Measurements from ENCODE around the gene ZNF267. TPM values are rescaled to one million over a fixed set of nuclear protein-coding genes. Genes with fewer than 3 reads are reported as not detected.
"Not testable (repeated sequence)": the region's sequence is repeated elsewhere in the genome, so short reads cannot be mapped to it uniquely, and the experiment has no call there.

The ZNF267 gene
- total RNA-seq, 1 experiment from 2014 or later, result 10.2 TPM

GRCh38 chr16:31952206-31952605, 78.6 kb downstream of the ZNF267 start:
- H2AFZ ChIP-seq (ENCODE audit: low read length); intact Hi-C loops (cut with micrococcal nuclease); H3K27ac ChIP-seq (ENCODE audit: low read length); H3K79me2 ChIP-seq (ENCODE audit: low read length); H3K9me2 ChIP-seq (replicated peaks; ENCODE audit: low read length); POLR2A ChIA-PET (ENCODE audit: unreplicated experiment); H3F3A ChIP-seq (ENCODE audit: low read length, unreplicated experiment); H3K4me3 ChIP-seq (ENCODE audit: low read length); ATAC-seq; H3K27me3 ChIP-seq (ENCODE audit: low read length); H3K36me3 ChIP-seq (ENCODE audit: low read depth, low read length); H3K4me2 ChIP-seq (ENCODE audit: low read length); BruUV-seq (replicated peaks); DNase-seq; H3K9me3 ChIP-seq (ENCODE audit: low read length); CTCF ChIA-PET; H4K20me1 ChIP-seq (ENCODE audit: low read length); H3K9ac ChIP-seq (ENCODE audit: low read length); H3K4me1 ChIP-seq (ENCODE audit: insufficient read depth, low read length): not testable (repeated sequence)

GRCh38 chr16:31956221-31956620, 82.6 kb downstream of the ZNF267 start:
- BruUV-seq (replicated peaks); H3K4me3 ChIP-seq (ENCODE audit: low read length); H3F3A ChIP-seq (ENCODE audit: low read length, unreplicated experiment); POLR2A ChIA-PET (ENCODE audit: unreplicated experiment); H3K27me3 ChIP-seq (ENCODE audit: low read length); DNase-seq; H3K79me2 ChIP-seq (ENCODE audit: low read length); H3K36me3 ChIP-seq (ENCODE audit: low read depth, low read length); H3K9me3 ChIP-seq (ENCODE audit: low read length); H2AFZ ChIP-seq (ENCODE audit: low read length); H3K9me2 ChIP-seq (replicated peaks; ENCODE audit: low read length); H3K9ac ChIP-seq (ENCODE audit: low read length); intact Hi-C loops (cut with micrococcal nuclease); H3K27ac ChIP-seq (ENCODE audit: low read length); ATAC-seq; H3K4me1 ChIP-seq (ENCODE audit: insufficient read depth, low read length); H4K20me1 ChIP-seq (ENCODE audit: low read length); CTCF ChIA-PET; H3K4me2 ChIP-seq (ENCODE audit: low read length): not testable (repeated sequence)
- TF ChIP-seq CTCF (conservative IDR thresholded peaks at IDR 0.05; ENCODE audit: low read depth, low read length), result 0 out of 2 replicates have a peak, but pooled peaks have one; percentile 9

- H4K20me1 ChIP-seq (ENCODE audit: low read length); POLR2A ChIA-PET (ENCODE audit: unreplicated experiment); intact Hi-C loops (cut with micrococcal nuclease); H3K9ac ChIP-seq (ENCODE audit: low read length); H3K9me2 ChIP-seq (replicated peaks; ENCODE audit: low read length); H3K4me1 ChIP-seq (ENCODE audit: insufficient read depth, low read length); H3K4me2 ChIP-seq (ENCODE audit: low read length); H3K9me3 ChIP-seq (ENCODE audit: low read length); H2AFZ ChIP-seq (ENCODE audit: low read length); H3K4me3 ChIP-seq (ENCODE audit: low read length); BruUV-seq (replicated peaks); H3F3A ChIP-seq (ENCODE audit: low read length, unreplicated experiment); ATAC-seq; DNase-seq; CTCF ChIA-PET; H3K27me3 ChIP-seq (ENCODE audit: low read length); H3K27ac ChIP-seq (ENCODE audit: low read length); H3K79me2 ChIP-seq (ENCODE audit: low read length); H3K36me3 ChIP-seq (ENCODE audit: low read depth, low read length): not testable (repeated sequence)
Observed at GRCh38 chr16:31960186-31960910, 86.7 kb downstream of the ZNF267 start.

Measured in PC-3 (cell line).